ENCODE measurements around the gene DEFB131A. TPM values are rescaled to one million over a fixed set of nuclear protein-coding genes. Genes with fewer than 3 reads are reported as not detected.
"Not testable (repeated sequence)": the region's sequence is repeated elsewhere in the genome, so short reads cannot be mapped to it uniquely, and the experiment has no call there.

The DEFB131A gene
- total and polyA plus RNA-seq, 2 experiments from 2014 or later, result not detected

DNA sequence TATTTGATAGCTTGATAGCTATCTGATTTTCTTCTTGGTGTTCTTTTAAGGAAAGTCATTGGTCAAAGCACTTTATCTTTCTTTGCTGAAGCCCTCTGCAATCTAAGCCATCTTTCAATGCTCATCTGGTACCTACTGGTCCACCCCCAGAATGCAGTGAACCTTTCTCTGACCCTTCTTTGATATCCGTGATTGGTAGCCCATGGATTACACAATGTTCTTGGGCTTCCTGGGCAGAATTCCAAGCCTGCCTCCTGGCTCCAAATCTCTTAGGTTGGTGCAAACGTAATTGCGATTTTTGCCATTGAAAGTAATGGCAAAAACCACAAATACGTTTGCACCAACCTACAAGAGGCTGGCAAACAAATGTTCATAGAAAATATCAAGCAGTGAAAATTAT is 1.9 kb upstream of the DEFB131A start:
- not testable (repeated sequence) for H3K9me2 ChIP-seq (replicated peaks; ENCODE audit: insufficient read depth); DNase-seq (ENCODE audit: low spot score); H3K4me3 ChIP-seq; H3K4me2 ChIP-seq; H3K9me3 ChIP-seq (ENCODE audit: low read depth); H3K4me1 ChIP-seq (ENCODE audit: insufficient read depth); H3K27me3 ChIP-seq; H4K20me1 ChIP-seq (ENCODE audit: insufficient read depth, poor library complexity, severe bottlenecking); H3K79me2 ChIP-seq; H3K27ac ChIP-seq; H2AFZ ChIP-seq; H3K36me3 ChIP-seq (replicated peaks; ENCODE audit: insufficient read depth, low read depth)
- 72% methylated on average over 4 of the region's 4 CpGs for WGBS (ENCODE audit: low lambda C conversion rate, missing lambda C conversion rate)

DNA sequence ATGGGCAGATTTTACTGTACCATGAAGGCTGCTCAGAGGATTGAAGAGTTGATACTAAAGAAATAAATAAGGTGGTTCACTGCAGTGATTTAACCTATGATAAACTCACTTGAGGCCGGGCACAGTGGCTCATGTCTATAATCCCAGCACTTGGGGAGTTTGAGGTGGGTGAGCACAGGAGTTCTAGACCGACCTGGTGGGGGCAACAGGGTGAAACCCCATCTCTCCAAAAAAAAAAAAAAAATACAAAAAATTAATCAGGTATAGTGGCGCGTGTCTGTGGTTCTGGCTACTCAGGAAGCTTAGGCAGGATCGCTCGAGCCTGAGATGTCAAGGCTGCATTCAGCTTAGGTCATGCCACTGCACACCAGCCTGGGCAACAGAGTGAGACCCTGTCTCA is 467 bp downstream of the DEFB131A start:
- not testable (repeated sequence) for H3K4me1 ChIP-seq (ENCODE audit: insufficient read depth); H2AFZ ChIP-seq; H4K20me1 ChIP-seq (ENCODE audit: insufficient read depth, poor library complexity, severe bottlenecking); H3K4me3 ChIP-seq; H3K4me2 ChIP-seq; H3K9me3 ChIP-seq (ENCODE audit: low read depth); H3K79me2 ChIP-seq; H3K27ac ChIP-seq; H3K9me2 ChIP-seq (replicated peaks; ENCODE audit: insufficient read depth); H3K36me3 ChIP-seq (replicated peaks; ENCODE audit: insufficient read depth, low read depth); H3K27me3 ChIP-seq; DNase-seq (ENCODE audit: low spot score)
- 76% methylated on average over 6 of the region's 6 CpGs for WGBS (ENCODE audit: low lambda C conversion rate, missing lambda C conversion rate)

DNA sequence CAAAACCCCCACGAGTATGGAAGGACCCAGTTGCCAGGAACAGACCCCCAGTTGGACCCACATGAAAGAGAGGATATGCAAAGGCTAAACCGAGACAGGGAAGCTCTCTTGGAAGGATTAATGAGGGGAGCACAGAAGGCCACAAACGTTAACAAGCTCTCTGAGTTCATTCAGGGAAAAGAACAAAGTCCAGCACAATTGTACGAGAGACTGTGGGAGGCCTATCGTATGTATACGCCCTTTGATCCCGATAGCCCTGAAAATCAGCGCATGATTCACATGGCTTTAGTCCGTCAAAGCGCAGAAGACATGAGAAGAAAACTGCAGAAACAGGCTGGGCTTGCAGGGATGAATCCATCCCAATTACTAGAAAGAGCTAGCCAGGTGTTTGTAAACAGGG is 8.0 kb downstream of the DEFB131A start:
- 64% methylated on average over 10 of the region's 10 CpGs for WGBS (ENCODE audit: low lambda C conversion rate, missing lambda C conversion rate)
- not testable (repeated sequence) for H3K9me2 ChIP-seq (replicated peaks; ENCODE audit: insufficient read depth); H3K4me3 ChIP-seq; H3K79me2 ChIP-seq; H3K27me3 ChIP-seq; H4K20me1 ChIP-seq (ENCODE audit: insufficient read depth, poor library complexity, severe bottlenecking); H2AFZ ChIP-seq; H3K9me3 ChIP-seq (ENCODE audit: low read depth); H3K36me3 ChIP-seq (replicated peaks; ENCODE audit: insufficient read depth, low read depth); H3K4me2 ChIP-seq; H3K4me1 ChIP-seq (ENCODE audit: insufficient read depth); H3K27ac ChIP-seq
- peak; percentile 23 for DNase-seq (ENCODE audit: low spot score)

DNA sequence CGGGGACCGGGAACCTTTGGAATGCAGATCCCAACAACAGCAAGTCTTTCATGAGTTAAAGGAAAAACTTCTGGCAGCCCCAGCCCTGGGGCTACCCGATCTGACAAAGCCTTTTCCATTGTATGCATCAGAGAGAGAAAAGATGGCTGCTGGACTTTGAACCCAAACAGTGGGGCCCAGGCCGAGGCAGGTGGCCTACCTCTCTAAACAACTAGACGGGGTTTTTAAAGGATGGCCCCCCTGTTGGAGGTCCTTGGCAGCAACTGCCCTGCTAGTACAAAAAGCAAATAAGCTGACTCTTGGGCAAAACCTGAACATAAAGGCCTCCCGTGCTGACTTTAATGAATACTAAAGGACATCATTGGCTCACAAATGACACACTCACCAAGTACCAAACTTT is 10.1 kb downstream of the DEFB131A start:
- not testable (repeated sequence) for H3K9me3 ChIP-seq (ENCODE audit: low read depth); H3K27me3 ChIP-seq; H3K36me3 ChIP-seq (replicated peaks; ENCODE audit: insufficient read depth, low read depth); H3K9me2 ChIP-seq (replicated peaks; ENCODE audit: insufficient read depth); H3K79me2 ChIP-seq; H3K4me3 ChIP-seq; H4K20me1 ChIP-seq (ENCODE audit: insufficient read depth, poor library complexity, severe bottlenecking); H3K4me2 ChIP-seq; H2AFZ ChIP-seq; H3K4me1 ChIP-seq (ENCODE audit: insufficient read depth)
- peak; percentile 10 for DNase-seq (ENCODE audit: low spot score)
- peak overlapping the region; percentile 34 for H3K27ac ChIP-seq
- 62% methylated on average over 6 of the region's 6 CpGs for WGBS (ENCODE audit: low lambda C conversion rate, missing lambda C conversion rate)

DNA sequence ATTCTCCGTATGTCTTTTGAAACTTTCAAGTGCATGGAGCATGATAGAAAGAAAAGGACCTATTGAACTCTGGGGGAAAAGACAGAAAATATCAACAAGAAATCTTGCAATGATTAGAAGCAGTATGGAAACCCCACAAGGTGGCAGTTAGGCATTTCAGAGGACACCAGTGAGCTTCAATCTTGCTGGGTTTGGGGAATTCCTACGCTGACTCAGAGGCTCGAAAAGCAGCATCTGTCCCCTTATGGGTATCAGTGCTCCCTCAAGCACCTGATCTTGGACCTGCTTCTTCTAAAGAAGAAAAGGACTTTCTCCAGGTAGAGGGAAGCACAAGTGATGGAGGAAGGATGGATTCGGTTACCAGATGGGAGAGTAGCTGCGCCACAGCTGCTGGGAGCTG is 10.8 kb downstream of the DEFB131A start:
- not testable (repeated sequence) for H3K9me2 ChIP-seq (replicated peaks; ENCODE audit: insufficient read depth); H4K20me1 ChIP-seq (ENCODE audit: insufficient read depth, poor library complexity, severe bottlenecking); DNase-seq (ENCODE audit: low spot score); H2AFZ ChIP-seq; H3K79me2 ChIP-seq; H3K27ac ChIP-seq; H3K4me1 ChIP-seq (ENCODE audit: insufficient read depth); H3K9me3 ChIP-seq (ENCODE audit: low read depth); H3K4me3 ChIP-seq; H3K36me3 ChIP-seq (replicated peaks; ENCODE audit: insufficient read depth, low read depth); H3K27me3 ChIP-seq; H3K4me2 ChIP-seq
- 74% methylated on average over 5 of the region's 5 CpGs for WGBS (ENCODE audit: low lambda C conversion rate, missing lambda C conversion rate)

DNA sequence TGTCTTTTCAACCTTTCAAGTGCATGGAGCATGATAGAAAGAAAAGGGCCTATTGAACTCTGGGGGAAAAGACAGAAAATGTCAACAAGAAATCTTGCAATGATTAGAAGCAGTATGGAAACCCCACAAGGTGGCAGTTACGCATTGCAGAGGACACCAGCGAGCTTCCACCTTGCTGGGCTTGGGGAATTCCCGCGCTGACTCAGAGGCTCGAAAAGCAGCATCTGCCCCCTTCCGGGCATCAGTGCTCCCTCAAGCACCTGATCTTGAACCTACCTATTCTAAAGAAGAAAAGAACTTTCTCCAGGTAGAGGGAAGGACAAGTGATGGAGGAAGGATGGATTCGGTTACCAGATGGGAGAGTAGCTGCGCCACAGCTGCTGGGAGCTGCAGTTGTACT is 35.3 kb downstream of the DEFB131A start:
- not testable (repeated sequence) for H3K4me3 ChIP-seq; H3K79me2 ChIP-seq; H3K4me2 ChIP-seq; H3K4me1 ChIP-seq (ENCODE audit: insufficient read depth); H3K9me2 ChIP-seq (replicated peaks; ENCODE audit: insufficient read depth); H4K20me1 ChIP-seq (ENCODE audit: insufficient read depth, poor library complexity, severe bottlenecking); H3K36me3 ChIP-seq (replicated peaks; ENCODE audit: insufficient read depth, low read depth); H3K27ac ChIP-seq; H3K27me3 ChIP-seq; H3K9me3 ChIP-seq (ENCODE audit: low read depth); H2AFZ ChIP-seq; DNase-seq (ENCODE audit: low spot score)
- 76% methylated on average over 8 of the region's 8 CpGs for WGBS (ENCODE audit: low lambda C conversion rate, missing lambda C conversion rate)

DNA sequence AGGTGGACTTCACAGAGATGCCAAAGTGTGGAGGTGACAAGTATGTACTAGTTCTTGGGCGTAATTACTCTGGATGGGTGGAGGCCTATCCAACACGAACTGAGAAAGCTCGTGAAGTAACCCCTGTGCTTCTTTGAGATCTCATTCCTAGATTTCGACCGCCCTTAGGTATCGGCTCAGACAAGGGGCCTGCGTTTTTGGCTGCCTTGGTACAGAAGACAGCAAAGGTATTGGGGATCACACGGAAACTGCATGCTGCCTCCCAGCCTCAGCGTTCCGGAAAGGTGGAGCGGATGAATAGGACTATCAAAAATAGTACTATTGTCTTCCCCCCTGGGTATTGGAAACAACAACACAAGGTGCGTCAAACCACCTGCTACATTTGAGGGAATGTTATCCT is 35.9 kb downstream of the DEFB131A start:
- H3K9me2 ChIP-seq (replicated peaks; ENCODE audit: insufficient read depth); H3K4me1 ChIP-seq (ENCODE audit: insufficient read depth); H3K9me3 ChIP-seq (ENCODE audit: low read depth); H4K20me1 ChIP-seq (ENCODE audit: insufficient read depth, poor library complexity, severe bottlenecking); H3K27ac ChIP-seq; H3K79me2 ChIP-seq; H3K4me3 ChIP-seq; H3K27me3 ChIP-seq; H3K36me3 ChIP-seq (replicated peaks; ENCODE audit: insufficient read depth, low read depth); DNase-seq (ENCODE audit: low spot score); H2AFZ ChIP-seq; H3K4me2 ChIP-seq: not testable (repeated sequence)
- WGBS (ENCODE audit: low lambda C conversion rate, missing lambda C conversion rate), result 90% methylated on average over 12 of the region's 12 CpGs

DNA sequence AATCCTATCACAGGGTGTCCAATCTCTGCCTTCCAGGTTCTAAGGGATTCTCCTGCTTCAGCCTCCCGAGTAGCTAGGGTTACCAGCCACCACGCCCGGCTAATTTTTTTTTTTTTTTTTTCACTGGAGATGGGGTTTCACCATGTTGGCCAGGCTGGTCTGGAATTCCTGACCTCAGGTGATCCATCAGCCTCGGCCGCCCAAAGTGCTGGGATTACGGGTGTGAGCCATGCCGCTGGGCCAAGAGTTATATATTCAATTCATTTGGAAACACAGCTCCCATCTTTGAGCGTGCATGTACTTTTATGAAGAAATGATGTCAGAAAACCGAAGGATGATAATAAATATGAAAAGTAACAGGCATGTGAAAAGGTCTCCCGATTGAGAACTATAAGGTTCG is 38.7 kb downstream of the DEFB131A start:
- H3K4me3 ChIP-seq; H3K79me2 ChIP-seq; H3K36me3 ChIP-seq (replicated peaks; ENCODE audit: insufficient read depth, low read depth); DNase-seq (ENCODE audit: low spot score); H3K9me3 ChIP-seq (ENCODE audit: low read depth); H4K20me1 ChIP-seq (ENCODE audit: insufficient read depth, poor library complexity, severe bottlenecking); H3K4me1 ChIP-seq (ENCODE audit: insufficient read depth); H3K9me2 ChIP-seq (replicated peaks; ENCODE audit: insufficient read depth); H3K27ac ChIP-seq; H3K27me3 ChIP-seq; H2AFZ ChIP-seq; H3K4me2 ChIP-seq: not testable (repeated sequence)
- WGBS (ENCODE audit: low lambda C conversion rate, missing lambda C conversion rate), result 84% methylated on average over 11 of the region's 11 CpGs

DNA sequence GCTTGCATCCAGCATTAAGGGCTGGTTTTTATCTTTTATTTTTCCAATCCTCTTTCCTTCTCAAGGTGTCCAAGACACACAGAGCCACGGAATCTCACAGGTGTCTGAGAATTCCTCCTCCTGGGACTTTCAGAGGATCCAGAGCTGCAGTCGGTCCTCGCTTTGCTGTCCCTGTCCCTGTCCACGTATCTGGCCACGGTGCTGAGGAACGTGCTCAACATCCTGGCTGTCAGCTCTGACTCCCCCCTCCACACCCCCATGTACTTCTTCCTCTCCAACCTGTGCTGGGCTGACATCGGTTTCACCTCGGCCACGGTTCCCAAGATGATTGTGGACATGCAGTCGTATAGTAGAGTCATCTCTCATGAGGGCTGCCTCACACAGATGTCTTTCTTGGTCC is 39.5 kb downstream of the DEFB131A start:
- 79% methylated on average over 9 of the region's 10 CpGs for WGBS (ENCODE audit: low lambda C conversion rate, missing lambda C conversion rate)
- not testable (repeated sequence) for H3K9me2 ChIP-seq (replicated peaks; ENCODE audit: insufficient read depth); H3K79me2 ChIP-seq; H3K4me1 ChIP-seq (ENCODE audit: insufficient read depth); H3K9me3 ChIP-seq (ENCODE audit: low read depth); H3K36me3 ChIP-seq (replicated peaks; ENCODE audit: insufficient read depth, low read depth); H3K4me3 ChIP-seq; H3K4me2 ChIP-seq; H2AFZ ChIP-seq; H3K27me3 ChIP-seq; DNase-seq (ENCODE audit: low spot score); H3K27ac ChIP-seq; H4K20me1 ChIP-seq (ENCODE audit: insufficient read depth, poor library complexity, severe bottlenecking)
